ENCODE data around the gene ACAT2. TPM values are rescaled to one million over a fixed set of nuclear protein-coding genes. Genes with fewer than 3 reads are reported as not detected.

ACAT2 gene
- total RNA-seq, 1 experiment from 2014 or later, result 156 TPM

GRCh38 chr6:159736908-159737307, 24.9 kb upstream of the ACAT2 start:
- Histone ChIP-seq H2AFZ (ENCODE audit: low read length) (no peak overlapping the region), H3K79me1 (ENCODE audit: insufficient read depth, low read depth, low read length, poor library complexity, severe bottlenecking) (peaks cover 8% of the 10 kb centered on the region), H3K4me2 (ENCODE audit: insufficient read depth, insufficient read length, low read length) (no peak overlapping the region), H2BK120ac (ENCODE audit: low read depth, low read length, poor library complexity, severe bottlenecking) (no peak overlapping the region), H3K56ac (ENCODE audit: insufficient read length, low read depth, low read length) (no peak overlapping the region), H4K8ac (replicated peaks; ENCODE audit: insufficient read length, low read depth, low read length) (no peak overlapping the region), H4K5ac (ENCODE audit: insufficient read length, low read depth, low read length) (no peak overlapping the region), H3K9me3 (ENCODE audit: control insufficient read depth, low read depth, low read length) (no peaks in the 10 kb centered on the region), H2BK15ac (ENCODE audit: low read depth, low read length) (no peak overlapping the region), H3K9ac (ENCODE audit: extremely low read depth, insufficient read length, low read length) (no peak overlapping the region), H3K27ac (ENCODE audit: insufficient read length, low read depth, low read length) (no peak overlapping the region), H3K27me3 (ENCODE audit: insufficient read depth, low read length) (no peaks in the 10 kb centered on the region), H3K14ac (ENCODE audit: insufficient read depth, low read length) (no peak overlapping the region), H4K91ac (ENCODE audit: insufficient read length, low read depth, low read length) (no peak overlapping the region), H3K4me1 (ENCODE audit: insufficient read depth, low read length) (no peaks in the 10 kb centered on the region), H2BK20ac (ENCODE audit: low read depth, low read length, poor library complexity, severe bottlenecking) (no peak overlapping the region), H3K23me2 (ENCODE audit: insufficient read length, low read depth, low read length, poor library complexity, severe bottlenecking) (no peaks in the 10 kb centered on the region), H3K4ac (ENCODE audit: low read depth, low read length) (no peak overlapping the region), H3K18ac (ENCODE audit: insufficient read length, low read depth, low read length) (no peak overlapping the region), H2AK5ac (ENCODE audit: insufficient read length, low read length) (no peak overlapping the region), H2BK12ac (ENCODE audit: insufficient read length, low read depth, low read length) (no peak overlapping the region), H3K23ac (ENCODE audit: insufficient read length, low read depth, low read length) (no peak overlapping the region), H2BK5ac (ENCODE audit: insufficient read length, low read length) (no peak overlapping the region), H3T11ph (ENCODE audit: low read length) (no peak overlapping the region), H4K20me1 (ENCODE audit: control insufficient read depth, insufficient read depth, insufficient read length) (no peaks in the 10 kb centered on the region), H3K79me2 (ENCODE audit: insufficient read depth, low read length) (peaks cover 43% of the 10 kb centered on the region; the same call in 1 of the 2 replicates)
- no CpG with 5 or more reads among the region's 7 CpGs for WGBS (ENCODE audit: extremely low coverage, insufficient read length, low lambda C conversion rate)
- Mint-ChIP-seq H3K4me1 (no peaks in the 10 kb centered on the region; a peak in 1 of 4 replicates), H3K9me3 (no peaks in the 10 kb centered on the region), H3K27ac (no peak overlapping the region), H3K4me3 (no peak overlapping the region), H3K36me3 (ENCODE audit: insufficient read depth in 1 of 3, low read depth in 3 of 3) (peaks cover 15 to 39% (median 39%) of the 10 kb centered on the region in 3 experiments; a peak in 6 of 7 replicates), H3K27me3 (ENCODE audit: low read depth) (no peaks in the 10 kb centered on the region)
- TF ChIP-seq, protein P1, sequence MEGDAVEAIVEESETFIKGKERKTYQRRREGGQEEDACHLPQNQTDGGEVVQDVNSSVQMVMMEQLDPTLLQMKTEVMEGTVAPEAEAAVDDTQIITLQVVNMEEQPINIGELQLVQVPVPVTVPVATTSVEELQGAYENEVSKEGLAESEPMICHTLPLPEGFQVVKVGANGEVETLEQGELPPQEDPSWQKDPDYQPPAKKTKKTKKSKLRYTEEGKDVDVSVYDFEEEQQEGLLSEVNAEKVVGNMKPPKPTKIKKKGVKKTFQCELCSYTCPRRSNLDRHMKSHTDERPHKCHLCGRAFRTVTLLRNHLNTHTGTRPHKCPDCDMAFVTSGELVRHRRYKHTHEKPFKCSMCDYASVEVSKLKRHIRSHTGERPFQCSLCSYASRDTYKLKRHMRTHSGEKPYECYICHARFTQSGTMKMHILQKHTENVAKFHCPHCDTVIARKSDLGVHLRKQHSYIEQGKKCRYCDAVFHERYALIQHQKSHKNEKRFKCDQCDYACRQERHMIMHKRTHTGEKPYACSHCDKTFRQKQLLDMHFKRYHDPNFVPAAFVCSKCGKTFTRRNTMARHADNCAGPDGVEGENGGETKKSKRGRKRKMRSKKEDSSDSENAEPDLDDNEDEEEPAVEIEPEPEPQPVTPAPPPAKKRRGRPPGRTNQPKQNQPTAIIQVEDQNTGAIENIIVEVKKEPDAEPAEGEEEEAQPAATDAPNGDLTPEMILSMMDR (conservative IDR thresholded peaks at IDR 0.05), result no peak
- no peak for DNase-seq

Measured in H9 (cell line).